HEK293 (cell line): ENCODE measurements around the gene SHROOM1.

Experiments used
- REPIN1 ChIP-seq: fragments of 450-650 bp; formaldehyde crosslinking; IDR thresholded peaks from 2 replicates; pipeline ENCODE4 v1.5.1; 2017; ENCODE audit warnings: missing biosample characterization, missing genetic modification characterization, low read depth
- TCF7L2 ChIP-seq: IDR thresholded peaks from 2 replicates; pipeline ENCODE4 v1.6.1; 2011; ENCODE audit warnings: low read depth, mild to moderate bottlenecking, inconsistent platforms, low read length, moderate library complexity, borderline replicate concordance
- ZBTB1 ChIP-seq: fragments of 450-650 bp; formaldehyde crosslinking; IDR thresholded peaks from 2 replicates; pipeline ENCODE4 v1.5.1; 2016; ENCODE audit warnings: missing biosample characterization, missing genetic modification characterization
- ZNF121 ChIP-seq: fragments of 450-650 bp; formaldehyde crosslinking; IDR thresholded peaks from 2 replicates; pipeline ENCODE4 v1.5.1; 2016; ENCODE audit warnings: missing biosample characterization, missing genetic modification characterization
- ZNF292 ChIP-seq: fragments of 450-650 bp; formaldehyde crosslinking; IDR thresholded peaks from 2 replicates; pipeline ENCODE4 v1.5.1; 2016; ENCODE audit warnings: low read depth, missing biosample characterization, missing genetic modification characterization, borderline replicate concordance
- ZNF629 ChIP-seq: fragments of 450-650 bp; formaldehyde crosslinking; IDR thresholded peaks from 2 replicates; pipeline ENCODE4 v1.5.1; 2017; ENCODE audit warnings: missing biosample characterization, missing genetic modification characterization
- TF ChIP-seq, protein P1 (sequence below): fragments of 450-650 bp; formaldehyde crosslinking; IDR thresholded peaks from 2 replicates; pipeline ENCODE4 v1.5.1; 2016; ENCODE audit warnings: missing biosample characterization, missing genetic modification characterization
- TF ChIP-seq, protein P2 (sequence below): fragments of 450-650 bp; formaldehyde crosslinking; IDR thresholded peaks from 2 replicates; pipeline ENCODE4 v1.5.1; 2016; ENCODE audit warnings: missing biosample characterization, missing genetic modification characterization
- TF ChIP-seq, protein P3 (sequence below): fragments of 450-650 bp; formaldehyde crosslinking; IDR thresholded peaks from 2 replicates; pipeline ENCODE4 v1.5.1; 2016; ENCODE audit warnings: missing biosample characterization, missing genetic modification characterization

- TF ChIP-seq TCF7L2 (no peak), REPIN1 (tag by site-specific recombination) (no peak), ZBTB1 (no peak), ZNF292 (no peak), ZNF629 (tag by site-specific recombination) (no peak), ZNF121 (no peak)
- TF ChIP-seq, protein P1, sequence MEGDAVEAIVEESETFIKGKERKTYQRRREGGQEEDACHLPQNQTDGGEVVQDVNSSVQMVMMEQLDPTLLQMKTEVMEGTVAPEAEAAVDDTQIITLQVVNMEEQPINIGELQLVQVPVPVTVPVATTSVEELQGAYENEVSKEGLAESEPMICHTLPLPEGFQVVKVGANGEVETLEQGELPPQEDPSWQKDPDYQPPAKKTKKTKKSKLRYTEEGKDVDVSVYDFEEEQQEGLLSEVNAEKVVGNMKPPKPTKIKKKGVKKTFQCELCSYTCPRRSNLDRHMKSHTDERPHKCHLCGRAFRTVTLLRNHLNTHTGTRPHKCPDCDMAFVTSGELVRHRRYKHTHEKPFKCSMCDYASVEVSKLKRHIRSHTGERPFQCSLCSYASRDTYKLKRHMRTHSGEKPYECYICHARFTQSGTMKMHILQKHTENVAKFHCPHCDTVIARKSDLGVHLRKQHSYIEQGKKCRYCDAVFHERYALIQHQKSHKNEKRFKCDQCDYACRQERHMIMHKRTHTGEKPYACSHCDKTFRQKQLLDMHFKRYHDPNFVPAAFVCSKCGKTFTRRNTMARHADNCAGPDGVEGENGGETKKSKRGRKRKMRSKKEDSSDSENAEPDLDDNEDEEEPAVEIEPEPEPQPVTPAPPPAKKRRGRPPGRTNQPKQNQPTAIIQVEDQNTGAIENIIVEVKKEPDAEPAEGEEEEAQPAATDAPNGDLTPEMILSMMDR (tag by site-specific recombination), result peak; percentile 71
- TF ChIP-seq, protein P2, sequence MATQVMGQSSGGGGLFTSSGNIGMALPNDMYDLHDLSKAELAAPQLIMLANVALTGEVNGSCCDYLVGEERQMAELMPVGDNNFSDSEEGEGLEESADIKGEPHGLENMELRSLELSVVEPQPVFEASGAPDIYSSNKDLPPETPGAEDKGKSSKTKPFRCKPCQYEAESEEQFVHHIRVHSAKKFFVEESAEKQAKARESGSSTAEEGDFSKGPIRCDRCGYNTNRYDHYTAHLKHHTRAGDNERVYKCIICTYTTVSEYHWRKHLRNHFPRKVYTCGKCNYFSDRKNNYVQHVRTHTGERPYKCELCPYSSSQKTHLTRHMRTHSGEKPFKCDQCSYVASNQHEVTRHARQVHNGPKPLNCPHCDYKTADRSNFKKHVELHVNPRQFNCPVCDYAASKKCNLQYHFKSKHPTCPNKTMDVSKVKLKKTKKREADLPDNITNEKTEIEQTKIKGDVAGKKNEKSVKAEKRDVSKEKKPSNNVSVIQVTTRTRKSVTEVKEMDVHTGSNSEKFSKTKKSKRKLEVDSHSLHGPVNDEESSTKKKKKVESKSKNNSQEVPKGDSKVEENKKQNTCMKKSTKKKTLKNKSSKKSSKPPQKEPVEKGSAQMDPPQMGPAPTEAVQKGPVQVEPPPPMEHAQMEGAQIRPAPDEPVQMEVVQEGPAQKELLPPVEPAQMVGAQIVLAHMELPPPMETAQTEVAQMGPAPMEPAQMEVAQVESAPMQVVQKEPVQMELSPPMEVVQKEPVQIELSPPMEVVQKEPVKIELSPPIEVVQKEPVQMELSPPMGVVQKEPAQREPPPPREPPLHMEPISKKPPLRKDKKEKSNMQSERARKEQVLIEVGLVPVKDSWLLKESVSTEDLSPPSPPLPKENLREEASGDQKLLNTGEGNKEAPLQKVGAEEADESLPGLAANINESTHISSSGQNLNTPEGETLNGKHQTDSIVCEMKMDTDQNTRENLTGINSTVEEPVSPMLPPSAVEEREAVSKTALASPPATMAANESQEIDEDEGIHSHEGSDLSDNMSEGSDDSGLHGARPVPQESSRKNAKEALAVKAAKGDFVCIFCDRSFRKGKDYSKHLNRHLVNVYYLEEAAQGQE, result no peak
- TF ChIP-seq, protein P3, sequence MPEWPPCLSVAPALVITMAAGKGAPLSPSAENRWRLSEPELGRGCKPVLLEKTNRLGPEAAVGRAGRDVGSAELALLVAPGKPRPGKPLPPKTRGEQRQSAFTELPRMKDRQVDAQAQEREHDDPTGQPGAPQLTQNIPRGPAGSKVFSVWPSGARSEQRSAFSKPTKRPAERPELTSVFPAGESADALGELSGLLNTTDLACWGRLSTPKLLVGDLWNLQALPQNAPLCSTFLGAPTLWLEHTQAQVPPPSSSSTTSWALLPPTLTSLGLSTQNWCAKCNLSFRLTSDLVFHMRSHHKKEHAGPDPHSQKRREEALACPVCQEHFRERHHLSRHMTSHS (tag by site-specific recombination), result no peak
Observed at GRCh38 chr5:132776131-132776937, 54.1 kb downstream of the SHROOM1 start.
